ENCODE measurements around the gene PTPRG. TPM values are rescaled to one million over a fixed set of nuclear protein-coding genes. Genes with fewer than 3 reads are reported as not detected.

Gene PTPRG
- total RNA-seq, 1 experiment from 2014 or later = 0.74 TPM

DNA sequence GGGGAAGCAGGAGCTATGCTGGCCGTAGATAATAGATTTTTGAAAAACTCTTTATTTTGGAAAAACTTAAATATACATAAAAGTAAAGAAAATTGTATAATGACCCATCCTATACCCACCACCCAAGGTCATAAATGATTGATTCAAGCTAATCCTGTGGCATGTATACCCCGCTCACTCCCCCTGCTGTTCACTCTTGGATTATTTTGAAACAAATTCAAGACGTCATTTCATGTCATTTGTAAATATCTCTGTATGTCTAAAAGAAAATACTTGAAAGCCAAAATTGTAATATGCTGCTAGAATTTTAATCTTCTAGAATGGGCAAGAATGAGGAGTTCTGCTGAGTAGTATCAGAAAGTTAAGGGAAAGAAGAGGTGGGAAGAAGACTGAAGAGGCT, 570.2 kb downstream of the PTPRG start:
- ChIA-PET CTCF (no interaction called here), POLR2A (no interaction called here)
- Histone ChIP-seq H3K9me3 (ENCODE audit: control insufficient read depth, insufficient read depth, low read depth, low read length) (no peaks in the 10 kb centered on the region), H3K4me3 (ENCODE audit: low read depth in 2 of 2, low read length in 2 of 2) (no peak overlapping the region), H3K36me3 (ENCODE audit: control insufficient read depth, insufficient read depth, low read length) (no peaks in the 10 kb centered on the region), H3K4me1 (ENCODE audit: control insufficient read depth, insufficient read depth, low read length) (no peaks in the 10 kb centered on the region), H3K27me3 (ENCODE audit: control insufficient read depth, insufficient read depth, low read length) (no peaks in the 10 kb centered on the region), H3K27ac (ENCODE audit: low read length) (no peak overlapping the region)
- in situ Hi-C loops (cut with HindIII; ENCODE audit: low pct_unique_long_range_greater_than_20kb, low sequenced_read_pairs) (no loop called here), intact Hi-C loops (cut with micrococcal nuclease; ENCODE audit: unreplicated experiment) (no loop called here)
- no peak for ATAC-seq
- TF ChIP-seq, protein P1, sequence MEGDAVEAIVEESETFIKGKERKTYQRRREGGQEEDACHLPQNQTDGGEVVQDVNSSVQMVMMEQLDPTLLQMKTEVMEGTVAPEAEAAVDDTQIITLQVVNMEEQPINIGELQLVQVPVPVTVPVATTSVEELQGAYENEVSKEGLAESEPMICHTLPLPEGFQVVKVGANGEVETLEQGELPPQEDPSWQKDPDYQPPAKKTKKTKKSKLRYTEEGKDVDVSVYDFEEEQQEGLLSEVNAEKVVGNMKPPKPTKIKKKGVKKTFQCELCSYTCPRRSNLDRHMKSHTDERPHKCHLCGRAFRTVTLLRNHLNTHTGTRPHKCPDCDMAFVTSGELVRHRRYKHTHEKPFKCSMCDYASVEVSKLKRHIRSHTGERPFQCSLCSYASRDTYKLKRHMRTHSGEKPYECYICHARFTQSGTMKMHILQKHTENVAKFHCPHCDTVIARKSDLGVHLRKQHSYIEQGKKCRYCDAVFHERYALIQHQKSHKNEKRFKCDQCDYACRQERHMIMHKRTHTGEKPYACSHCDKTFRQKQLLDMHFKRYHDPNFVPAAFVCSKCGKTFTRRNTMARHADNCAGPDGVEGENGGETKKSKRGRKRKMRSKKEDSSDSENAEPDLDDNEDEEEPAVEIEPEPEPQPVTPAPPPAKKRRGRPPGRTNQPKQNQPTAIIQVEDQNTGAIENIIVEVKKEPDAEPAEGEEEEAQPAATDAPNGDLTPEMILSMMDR (IDR thresholded peaks at IDR 0.05) = no peak; the same call in 1 of the 2 replicates
- TF ChIP-seq SIN3A (IDR thresholded peaks at IDR 0.05; ENCODE audit: borderline replicate concordance, insufficient read depth, low read depth, low read length) (no peak), POLR2AphosphoS5 (IDR thresholded peaks at IDR 0.05; ENCODE audit: low read depth, low read length) (no peak), TCF7L2 (IDR thresholded peaks at IDR 0.05; ENCODE audit: low read depth, low read length) (no peak)
- TF ChIP-seq, protein P2, sequence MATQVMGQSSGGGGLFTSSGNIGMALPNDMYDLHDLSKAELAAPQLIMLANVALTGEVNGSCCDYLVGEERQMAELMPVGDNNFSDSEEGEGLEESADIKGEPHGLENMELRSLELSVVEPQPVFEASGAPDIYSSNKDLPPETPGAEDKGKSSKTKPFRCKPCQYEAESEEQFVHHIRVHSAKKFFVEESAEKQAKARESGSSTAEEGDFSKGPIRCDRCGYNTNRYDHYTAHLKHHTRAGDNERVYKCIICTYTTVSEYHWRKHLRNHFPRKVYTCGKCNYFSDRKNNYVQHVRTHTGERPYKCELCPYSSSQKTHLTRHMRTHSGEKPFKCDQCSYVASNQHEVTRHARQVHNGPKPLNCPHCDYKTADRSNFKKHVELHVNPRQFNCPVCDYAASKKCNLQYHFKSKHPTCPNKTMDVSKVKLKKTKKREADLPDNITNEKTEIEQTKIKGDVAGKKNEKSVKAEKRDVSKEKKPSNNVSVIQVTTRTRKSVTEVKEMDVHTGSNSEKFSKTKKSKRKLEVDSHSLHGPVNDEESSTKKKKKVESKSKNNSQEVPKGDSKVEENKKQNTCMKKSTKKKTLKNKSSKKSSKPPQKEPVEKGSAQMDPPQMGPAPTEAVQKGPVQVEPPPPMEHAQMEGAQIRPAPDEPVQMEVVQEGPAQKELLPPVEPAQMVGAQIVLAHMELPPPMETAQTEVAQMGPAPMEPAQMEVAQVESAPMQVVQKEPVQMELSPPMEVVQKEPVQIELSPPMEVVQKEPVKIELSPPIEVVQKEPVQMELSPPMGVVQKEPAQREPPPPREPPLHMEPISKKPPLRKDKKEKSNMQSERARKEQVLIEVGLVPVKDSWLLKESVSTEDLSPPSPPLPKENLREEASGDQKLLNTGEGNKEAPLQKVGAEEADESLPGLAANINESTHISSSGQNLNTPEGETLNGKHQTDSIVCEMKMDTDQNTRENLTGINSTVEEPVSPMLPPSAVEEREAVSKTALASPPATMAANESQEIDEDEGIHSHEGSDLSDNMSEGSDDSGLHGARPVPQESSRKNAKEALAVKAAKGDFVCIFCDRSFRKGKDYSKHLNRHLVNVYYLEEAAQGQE (IDR thresholded peaks at IDR 0.05; ENCODE audit: insufficient read depth in 1 of 2, low read depth in 2 of 2, low read length in 1 of 2) = no peak
- DNase-seq (ENCODE audit: low read depth, low spot score) = no peak
- BruUV-seq (replicated peaks) = no TSS peak

DNA sequence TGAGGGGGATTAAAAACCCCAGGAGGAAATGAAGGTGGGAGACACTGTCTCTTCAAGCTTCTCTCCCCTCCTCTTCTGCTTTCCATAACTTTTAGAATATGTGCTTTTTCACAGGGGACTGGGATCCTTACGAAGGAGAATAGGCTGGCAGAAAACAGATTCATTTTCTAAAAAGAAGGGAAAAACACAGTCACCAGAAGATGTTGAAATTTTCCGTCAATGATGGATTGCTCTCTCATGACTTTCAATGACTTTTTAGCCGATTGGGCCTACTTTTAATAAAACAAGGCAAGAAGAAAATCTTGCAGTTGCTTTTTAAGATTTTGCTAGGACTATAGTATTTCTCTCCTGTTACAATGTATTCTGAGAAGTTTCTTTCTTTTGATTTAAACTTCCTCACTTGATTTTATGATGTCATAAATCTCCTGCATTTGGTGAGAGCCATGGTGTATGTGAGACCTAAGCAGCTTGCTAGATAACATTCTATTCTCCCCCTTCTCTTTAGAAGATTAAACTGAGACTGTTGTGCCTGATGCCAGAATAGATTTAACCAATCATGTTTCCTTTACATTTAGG, 570.7 kb downstream of the PTPRG start:
- TF ChIP-seq TCF7L2 (IDR thresholded peaks at IDR 0.05; ENCODE audit: low read depth, low read length) (no peak), POLR2AphosphoS5 (IDR thresholded peaks at IDR 0.05; ENCODE audit: low read depth, low read length) (no peak), SIN3A (IDR thresholded peaks at IDR 0.05; ENCODE audit: borderline replicate concordance, insufficient read depth, low read depth, low read length) (no peak)
- TF ChIP-seq, protein P2 (IDR thresholded peaks at IDR 0.05; ENCODE audit: insufficient read depth in 1 of 2, low read depth in 2 of 2, low read length in 1 of 2) = no peak
- TF ChIP-seq, protein P1 (IDR thresholded peaks at IDR 0.05) = no peak
- Histone ChIP-seq H3K27me3 (ENCODE audit: control insufficient read depth, insufficient read depth, low read length) (no peaks in the 10 kb centered on the region), H3K27ac (ENCODE audit: low read length) (no peak overlapping the region), H3K4me1 (ENCODE audit: control insufficient read depth, insufficient read depth, low read length) (no peaks in the 10 kb centered on the region), H3K36me3 (ENCODE audit: control insufficient read depth, insufficient read depth, low read length) (no peaks in the 10 kb centered on the region), H3K4me3 (ENCODE audit: low read depth in 2 of 2, low read length in 2 of 2) (no peak overlapping the region), H3K9me3 (ENCODE audit: control insufficient read depth, insufficient read depth, low read depth, low read length) (no peaks in the 10 kb centered on the region)
- no TSS peak for BruUV-seq (replicated peaks)
- intact Hi-C loops (cut with micrococcal nuclease; ENCODE audit: unreplicated experiment) (no loop called here), in situ Hi-C loops (cut with HindIII; ENCODE audit: low pct_unique_long_range_greater_than_20kb, low sequenced_read_pairs) (no loop called here)
- ChIA-PET POLR2A (no interaction called here), CTCF (no interaction called here)
- DNase-seq (ENCODE audit: low read depth, low spot score) (no peak), ATAC-seq (no peak)

All from Panc1 (cell line).